Astrocyte (in vitro differentiated cells and primary cell): ENCODE data around the gene DPCD. TPM values are rescaled to one million over a fixed set of nuclear protein-coding genes. Genes with fewer than 3 reads are reported as not detected.

Source experiments
- DNase-seq: peaks from one replicate; pipeline ENCODE4 v3.0.0-alpha.2; 2010; ENCODE audit warnings: low read depth
- FAIRE-seq: peaks from 2 replicates; lab custom pipeline; 2011; peaks lifted over from hg19 to GRCh38; lab: Jason Lieb, UNC
- H2AFZ ChIP-seq: 2 replicates; pipeline ENCODE4 v1.6.0; 2012; ENCODE audit warnings: low read depth, low read length, inconsistent platforms
- H3K27ac ChIP-seq: 2 replicates; pipeline ENCODE4 v1.5.1; 2011; ENCODE audit warnings: low read depth, low read length, inconsistent platforms
- H3K27me3 ChIP-seq: 2 replicates; pipeline ENCODE4 v1.6.0; 2011; ENCODE audit warnings: low read length, inconsistent platforms; ENCODE audit not compliant: insufficient read depth
- H3K36me3 ChIP-seq: 2 replicates; pipeline ENCODE4 v1.5.1; 2011; ENCODE audit warnings: low read length, inconsistent platforms; ENCODE audit not compliant: insufficient read depth
- H3K4me1 ChIP-seq: 2 replicates; pipeline ENCODE4 v1.5.1; 2011; ENCODE audit warnings: low read length, inconsistent platforms; ENCODE audit not compliant: insufficient read depth
- H3K4me2 ChIP-seq: 2 replicates; pipeline ENCODE4 v1.6.0; 2012; ENCODE audit warnings: low read length, inconsistent platforms
- H3K4me3 ChIP-seq: 2 replicates; pipeline ENCODE4 v1.5.1; 2011; ENCODE audit warnings: low read depth, mild to moderate bottlenecking, low read length, inconsistent platforms; ENCODE audit not compliant: insufficient read depth
- H3K79me2 ChIP-seq: 2 replicates; pipeline ENCODE4 v1.6.0; 2012; ENCODE audit warnings: mild to moderate bottlenecking, low read length, inconsistent platforms; ENCODE audit not compliant: insufficient read depth
- H3K9ac ChIP-seq: 2 replicates; pipeline ENCODE4 v1.6.0; 2012; ENCODE audit warnings: mild to moderate bottlenecking, low read length, inconsistent platforms
- H3K9me3 ChIP-seq: 2 replicates; pipeline ENCODE4 v1.5.1; 2012; ENCODE audit warnings: low read depth, mild to moderate bottlenecking, low read length, inconsistent platforms; ENCODE audit not compliant: insufficient read depth
- H4K20me1 ChIP-seq: 2 replicates; pipeline ENCODE4 v1.6.0; 2012; ENCODE audit warnings: low read length, inconsistent platforms; ENCODE audit not compliant: insufficient read depth
- H3K27ac Mint-ChIP-seq: one replicate; pipeline ENCODE4 v1.8.0; 2021; ENCODE audit warnings: mild to moderate bottlenecking, mixed read lengths; ENCODE audit not compliant: unreplicated experiment
- H3K27me3 Mint-ChIP-seq: one replicate; pipeline ENCODE4 v1.8.0; 2021; ENCODE audit warnings: low read depth, mixed read lengths; ENCODE audit not compliant: unreplicated experiment
- H3K36me3 Mint-ChIP-seq: one replicate; pipeline ENCODE4 v1.8.0; 2021; ENCODE audit warnings: low read depth, mixed read lengths; ENCODE audit not compliant: unreplicated experiment
- H3K4me1 Mint-ChIP-seq: one replicate; pipeline ENCODE4 v1.8.0; 2021; ENCODE audit warnings: low read depth, mixed read lengths; ENCODE audit not compliant: unreplicated experiment
- H3K4me3 Mint-ChIP-seq: one replicate; pipeline ENCODE4 v1.8.0; 2021; ENCODE audit warnings: mild to moderate bottlenecking, moderate library complexity, mixed read lengths; ENCODE audit not compliant: unreplicated experiment
- H3K9me3 Mint-ChIP-seq: one replicate; pipeline ENCODE4 v1.8.0; 2021; ENCODE audit warnings: mild to moderate bottlenecking, mixed read lengths; ENCODE audit not compliant: unreplicated experiment
- EZH2 ChIP-seq: IDR thresholded peaks from 2 replicates; pipeline ENCODE4 v1.6.1; 2012; ENCODE audit warnings: mild to moderate bottlenecking, low read length, inconsistent platforms; ENCODE audit not compliant: insufficient read depth
- total RNA-seq: library from RNA; stranded (reverse); gene quantifications from 2 replicates; pipeline ENCODE4 v1.2.1, GENCODE V29; 2021
- TF ChIP-seq, protein P1 (sequence below): IDR thresholded peaks from 2 replicates; pipeline ENCODE4 v1.5.1; 2011; ENCODE audit warnings: low read depth, mild to moderate bottlenecking, inconsistent platforms, low read length, moderate library complexity; ENCODE audit not compliant: insufficient read depth

Gene DPCD
- total RNA-seq, 1 donor from 2014 or later = 39.4 TPM

DNA sequence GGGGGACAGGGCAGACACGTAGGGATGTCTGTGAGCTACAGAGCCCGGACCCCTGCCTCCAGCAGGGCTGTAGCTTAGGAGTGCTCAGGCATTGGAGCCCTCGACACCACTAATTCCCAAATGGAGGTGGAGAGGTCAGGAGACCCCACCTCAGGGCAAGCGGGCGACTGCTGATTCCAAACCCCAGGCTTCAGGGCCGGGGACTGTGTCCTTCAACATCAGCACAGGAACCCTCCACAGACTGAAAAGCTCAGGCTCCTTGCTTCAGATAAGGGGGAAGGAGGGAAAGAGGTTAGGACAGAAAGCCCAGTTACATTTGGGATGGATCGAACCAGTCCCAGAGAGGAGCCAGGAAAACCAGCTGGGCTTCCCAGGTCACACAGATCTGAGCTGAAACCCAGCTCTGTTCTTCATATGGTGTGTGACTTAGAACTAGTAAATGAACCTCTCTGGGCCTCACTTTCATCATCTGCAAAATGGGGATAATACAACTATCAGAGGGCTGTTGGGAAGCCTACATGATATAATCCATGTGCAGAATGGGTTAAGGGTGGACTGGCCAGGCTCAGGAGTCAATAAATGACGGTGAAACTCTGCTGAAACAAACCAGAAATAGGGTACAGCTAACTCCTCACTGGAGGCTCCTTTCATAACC, 16.7 kb upstream of the DPCD start:
- H3K27ac ChIP-seq = no peak overlapping the region
- DNase-seq (no peak), FAIRE-seq (no peak)
- H3K27me3 ChIP-seq = peaks cover 11% of the 10 kb centered on the region
- peaks cover 8% of the 10 kb centered on the region for H3K9me3 ChIP-seq
- H3K4me1 Mint-ChIP-seq = no peaks in the 10 kb centered on the region
- H3K9ac ChIP-seq = no peak overlapping the region
- no peaks in the 10 kb centered on the region for H3K36me3 ChIP-seq
- peaks cover 47% of the 10 kb centered on the region for H3K27me3 Mint-ChIP-seq
- H3K36me3 Mint-ChIP-seq = no peaks in the 10 kb centered on the region
- no peaks in the 10 kb centered on the region for H3K79me2 ChIP-seq
- H3K4me3 ChIP-seq = no peak overlapping the region
- H3K9me3 Mint-ChIP-seq = peaks cover 8% of the 10 kb centered on the region
- peaks cover 15% of the 10 kb centered on the region for H3K4me1 ChIP-seq
- peak overlapping the region; percentile 60 for H3K4me3 Mint-ChIP-seq
- no peak overlapping the region for H2AFZ ChIP-seq
- H3K27ac Mint-ChIP-seq = no peak overlapping the region
- TF ChIP-seq, protein P1, sequence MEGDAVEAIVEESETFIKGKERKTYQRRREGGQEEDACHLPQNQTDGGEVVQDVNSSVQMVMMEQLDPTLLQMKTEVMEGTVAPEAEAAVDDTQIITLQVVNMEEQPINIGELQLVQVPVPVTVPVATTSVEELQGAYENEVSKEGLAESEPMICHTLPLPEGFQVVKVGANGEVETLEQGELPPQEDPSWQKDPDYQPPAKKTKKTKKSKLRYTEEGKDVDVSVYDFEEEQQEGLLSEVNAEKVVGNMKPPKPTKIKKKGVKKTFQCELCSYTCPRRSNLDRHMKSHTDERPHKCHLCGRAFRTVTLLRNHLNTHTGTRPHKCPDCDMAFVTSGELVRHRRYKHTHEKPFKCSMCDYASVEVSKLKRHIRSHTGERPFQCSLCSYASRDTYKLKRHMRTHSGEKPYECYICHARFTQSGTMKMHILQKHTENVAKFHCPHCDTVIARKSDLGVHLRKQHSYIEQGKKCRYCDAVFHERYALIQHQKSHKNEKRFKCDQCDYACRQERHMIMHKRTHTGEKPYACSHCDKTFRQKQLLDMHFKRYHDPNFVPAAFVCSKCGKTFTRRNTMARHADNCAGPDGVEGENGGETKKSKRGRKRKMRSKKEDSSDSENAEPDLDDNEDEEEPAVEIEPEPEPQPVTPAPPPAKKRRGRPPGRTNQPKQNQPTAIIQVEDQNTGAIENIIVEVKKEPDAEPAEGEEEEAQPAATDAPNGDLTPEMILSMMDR = no peak
- TF ChIP-seq EZH2 = no peak
- H4K20me1 ChIP-seq = no peaks in the 10 kb centered on the region
- no peak overlapping the region for H3K4me2 ChIP-seq

DNA sequence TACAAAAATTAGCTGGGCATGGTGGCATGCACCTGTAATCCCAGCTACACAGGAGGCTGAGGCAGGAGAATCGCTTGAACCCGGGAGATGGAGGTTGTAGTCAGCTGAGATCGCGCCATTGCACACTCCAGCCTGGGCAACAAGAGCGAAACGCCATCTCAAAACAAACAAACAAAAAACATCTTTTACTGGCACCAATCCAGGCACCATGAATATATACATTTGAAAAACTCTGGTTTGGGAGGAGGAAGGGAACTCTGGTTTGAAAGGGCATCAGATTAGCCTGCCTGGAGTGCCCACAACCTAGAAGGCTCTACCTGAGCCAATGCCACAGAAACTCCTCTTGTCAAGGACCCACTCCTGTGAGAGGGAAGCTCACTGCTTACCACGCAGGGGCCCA, 16.0 kb upstream of the DPCD start:
- no peaks in the 10 kb centered on the region for H3K36me3 ChIP-seq
- Mint-ChIP-seq H3K9me3 (peaks cover 8% of the 10 kb centered on the region), H3K36me3 (peaks cover 3% of the 10 kb centered on the region), H3K27ac (no peak overlapping the region), H3K27me3 (peaks cover 42% of the 10 kb centered on the region), H3K4me1 (no peaks in the 10 kb centered on the region), H3K4me3 (no peak overlapping the region)
- H3K4me2 ChIP-seq = no peak overlapping the region
- H3K4me3 ChIP-seq = no peak overlapping the region
- no peaks in the 10 kb centered on the region for H3K79me2 ChIP-seq
- FAIRE-seq (no peak), DNase-seq (no peak)
- no peak overlapping the region for H3K9ac ChIP-seq
- H3K9me3 ChIP-seq = peaks cover 8% of the 10 kb centered on the region
- peaks cover 6% of the 10 kb centered on the region for H3K27me3 ChIP-seq
- H2AFZ ChIP-seq = no peak overlapping the region
- H4K20me1 ChIP-seq = no peaks in the 10 kb centered on the region
- TF ChIP-seq EZH2 = no peak
- TF ChIP-seq, protein P1 = no peak
- no peak overlapping the region for H3K27ac ChIP-seq
- H3K4me1 ChIP-seq = peaks cover 12% of the 10 kb centered on the region

DNA sequence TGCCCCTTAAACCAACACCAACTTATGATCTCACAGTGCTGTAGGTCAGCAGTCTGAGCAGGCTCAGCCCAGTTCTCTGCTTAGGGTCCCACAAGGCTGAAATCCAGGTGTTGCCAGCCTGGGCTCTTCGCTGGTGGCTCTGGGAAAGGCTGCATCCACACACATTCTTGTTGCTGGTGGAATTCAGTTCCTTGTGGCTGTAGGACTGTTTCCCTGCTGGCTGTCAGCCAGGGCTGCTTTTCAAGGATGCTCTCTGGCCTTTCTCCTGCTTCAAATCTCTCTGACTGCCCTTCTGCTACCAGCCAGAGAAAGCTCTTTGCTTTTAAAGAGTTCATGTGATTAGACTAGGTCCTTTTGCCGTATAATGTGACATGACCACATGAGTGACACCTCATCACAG, 15.3 kb upstream of the DPCD start:
- Mint-ChIP-seq H3K9me3 (peaks cover 8% of the 10 kb centered on the region), H3K4me1 (no peaks in the 10 kb centered on the region), H3K27me3 (peaks cover 36% of the 10 kb centered on the region), H3K36me3 (peaks cover 3% of the 10 kb centered on the region), H3K4me3 (peak overlapping the region; percentile 68), H3K27ac (no peak overlapping the region)
- H2AFZ ChIP-seq = no peak overlapping the region
- no peaks in the 10 kb centered on the region for H3K36me3 ChIP-seq
- DNase-seq = no peak
- H3K9me3 ChIP-seq = peaks cover 8% of the 10 kb centered on the region
- no peak for TF ChIP-seq EZH2
- TF ChIP-seq, protein P1 = no peak
- H3K9ac ChIP-seq = no peak overlapping the region
- peaks cover 11% of the 10 kb centered on the region for H3K4me1 ChIP-seq
- H4K20me1 ChIP-seq = no peaks in the 10 kb centered on the region
- H3K79me2 ChIP-seq = no peaks in the 10 kb centered on the region
- H3K4me3 ChIP-seq = no peak overlapping the region
- peaks cover 4% of the 10 kb centered on the region for H3K27me3 ChIP-seq
- no peak overlapping the region for H3K27ac ChIP-seq
- no peak overlapping the region for H3K4me2 ChIP-seq
- no peak for FAIRE-seq
